Measurements from ENCODE around the gene FBLIM1.
"Not testable (repeated sequence)": the region's sequence is repeated elsewhere in the genome, so short reads cannot be mapped to it uniquely, and the experiment has no call there.

FBLIM1 gene

GRCh38 chr1:15767941-15768340 is 9.3 kb downstream of the FBLIM1 start:
- DNase-seq (ENCODE audit: low read depth in 2 of 2), result no peak

- no peak for DNase-seq (ENCODE audit: low read depth in 2 of 2)
Measured at GRCh38 chr1:15768388-15768787, 9.8 kb downstream of the FBLIM1 start.

GRCh38 chr1:15770313-15770962 is 11.8 kb downstream of the FBLIM1 start:
- DNase-seq (ENCODE audit: low read depth in 2 of 2), result no peak

GRCh38 chr1:15771836-15772515 is 13.4 kb downstream of the FBLIM1 start:
- no peak for DNase-seq (ENCODE audit: low read depth in 2 of 2)

- DNase-seq (ENCODE audit: low read depth in 2 of 2), result no peak
Measured at GRCh38 chr1:15775706-15776105, 17.1 kb downstream of the FBLIM1 start.

- no peak for DNase-seq (ENCODE audit: low read depth in 2 of 2)
Measured at GRCh38 chr1:15777909-15778707, 19.5 kb downstream of the FBLIM1 start.

- no peak for DNase-seq (ENCODE audit: low read depth in 2 of 2)
Measured at GRCh38 chr1:15785683-15786082, 27.1 kb downstream of the FBLIM1 start.

GRCh38 chr1:15786581-15786980 is 28.0 kb downstream of the FBLIM1 start:
- no peak for DNase-seq (ENCODE audit: low read depth in 2 of 2)

GRCh38 chr1:15788624-15789301 is 30.2 kb downstream of the FBLIM1 start:
- DNase-seq (ENCODE audit: low read depth in 2 of 2), result no peak

GRCh38 chr1:15796086-15796462 is 37.5 kb downstream of the FBLIM1 start:
- no peak for DNase-seq (ENCODE audit: low read depth in 2 of 2)

- DNase-seq (ENCODE audit: low read depth in 2 of 2), result no peak
Measured at GRCh38 chr1:15797614-15798390, 39.2 kb downstream of the FBLIM1 start.

- DNase-seq (ENCODE audit: low read depth in 2 of 2), result no peak
Measured at GRCh38 chr1:15799004-15799867, 40.6 kb downstream of the FBLIM1 start.

GRCh38 chr1:15799928-15800835 is 41.6 kb downstream of the FBLIM1 start:
- no peak for DNase-seq (ENCODE audit: low read depth in 2 of 2)

- DNase-seq (ENCODE audit: low read depth in 2 of 2), result no peak
Measured at GRCh38 chr1:15802234-15802965, 43.8 kb downstream of the FBLIM1 start.

GRCh38 chr1:15803380-15803779 is 44.8 kb downstream of the FBLIM1 start:
- no peak for DNase-seq (ENCODE audit: low read depth in 2 of 2)

- DNase-seq (ENCODE audit: low read depth in 2 of 2), result no peak
Measured at GRCh38 chr1:15804060-15804459, 45.5 kb downstream of the FBLIM1 start.

- DNase-seq (ENCODE audit: low read depth in 2 of 2), result no peak
Measured at GRCh38 chr1:15807121-15807520, 48.5 kb downstream of the FBLIM1 start.

- not testable (repeated sequence) for DNase-seq (ENCODE audit: low read depth in 2 of 2)
Measured at GRCh38 chr1:15807549-15807948, 49.0 kb downstream of the FBLIM1 start, which contains the start of gene UQCRHL. Gene UQCRHL (minus strand): TSS chr1:15807649. CDS start chr1:15807649, 0 bp downstream.

GRCh38 chr1:15808955-15809354 is 50.4 kb downstream of the FBLIM1 start:
- no peak for DNase-seq (ENCODE audit: low read depth in 2 of 2)
